OCI-LY7 (cell line): ENCODE measurements around the gene PMP22. TPM values are rescaled to one million over a fixed set of nuclear protein-coding genes. Genes with fewer than 3 reads are reported as not detected.

Experiments
- BruUV-seq: library from RNA; stranded (reverse); fragments of 400-500 nt; replicated peaks from 2 replicates; lab custom pipeline; 2021; lab: Mats Ljungman, UMichigan
- CTCF ChIA-PET: fragments of 300-600 bp; sonication (Branson Sonifier 250); formaldehyde crosslinking; loops from one replicate; lab custom pipeline; 2022; ENCODE audit warnings: antibody characterized with exemption; ENCODE audit not compliant: unreplicated experiment; lab: Charles Lee
- POLR2A ChIA-PET: fragments of 300-600 bp; sonication (Branson Sonifier 250); formaldehyde crosslinking; loops from one replicate; lab custom pipeline; 2022; ENCODE audit warnings: antibody characterized with exemption; lab: Charles Lee
- DNase-seq: peaks from one replicate; pipeline ENCODE4 v3.0.0-alpha.2; 2015; ENCODE audit warnings: low spot score
- H2AFZ ChIP-seq: fragments of 200-600 bp; sonication (generic), shearing (Covaris generic); 2 replicates; pipeline ENCODE4 v1.6.1; 2014; ENCODE audit warnings: mild to moderate bottlenecking, antibody characterized with exemption, low read length, moderate library complexity
- H3K27ac ChIP-seq: fragments of 200-600 bp; sonication (generic); 2 replicates; pipeline ENCODE4 v1.5.1; 2014; ENCODE audit warnings: mixed run types, low read depth, mild to moderate bottlenecking, moderate library complexity, low read length, inconsistent platforms; ENCODE audit not compliant: poor library complexity, severe bottlenecking
- H3K36me3 ChIP-seq: fragments of 200-600 bp; sonication (generic); 2 replicates; pipeline ENCODE4 v1.6.1; 2014; ENCODE audit warnings: mild to moderate bottlenecking, antibody characterized with exemption, low read length, moderate library complexity, mixed read lengths; ENCODE audit not compliant: insufficient read depth
- H3K4me1 ChIP-seq: fragments of 200-600 bp; sonication (generic); 2 replicates; pipeline ENCODE4 v1.5.1; 2014; ENCODE audit warnings: mild to moderate bottlenecking, low read length; ENCODE audit not compliant: insufficient read depth, poor library complexity, severe bottlenecking
- H3K4me2 ChIP-seq: fragments of 200-600 bp; sonication (generic); 2 replicates; pipeline ENCODE4 v1.6.1; 2014; ENCODE audit warnings: mild to moderate bottlenecking, low read length
- H3K4me3 ChIP-seq: fragments of 200-600 bp; sonication (generic); 2 replicates; pipeline ENCODE4 v1.5.1; 2014; ENCODE audit warnings: mild to moderate bottlenecking, low read depth, low read length; ENCODE audit not compliant: poor library complexity, severe bottlenecking
- H3K79me2 ChIP-seq: fragments of 200-600 bp; sonication (generic); 2 replicates; pipeline ENCODE4 v1.6.1; 2016; ENCODE audit warnings: low read depth, mild to moderate bottlenecking, low read length, moderate library complexity, mixed read lengths; ENCODE audit not compliant: insufficient read depth
- H3K9me2 ChIP-seq: fragments of 200-600 bp; sonication (generic); 2 replicates; pipeline ENCODE4 v1.6.1; 2016; ENCODE audit warnings: mild to moderate bottlenecking, low read length, mixed read lengths; ENCODE audit not compliant: insufficient read depth
- H3K9me3 ChIP-seq: fragments of 200-600 bp; sonication (generic); 2 replicates; pipeline ENCODE4 v1.6.1; 2014; ENCODE audit warnings: mild to moderate bottlenecking, mixed run types, low read length, mixed read lengths
- H4K20me1 ChIP-seq: fragments of 200-600 bp; sonication (generic); 2 replicates; pipeline ENCODE4 v1.6.1; 2014; ENCODE audit warnings: mild to moderate bottlenecking, antibody characterized with exemption, low read length, moderate library complexity, mixed read lengths; ENCODE audit not compliant: insufficient read depth
- CTCF ChIP-seq: fragments of 200-600 bp; sonication (generic); conservative IDR thresholded peaks from 2 replicates; pipeline ENCODE4 v1.5.1; 2014; ENCODE audit warnings: mild to moderate bottlenecking, antibody characterized with exemption, low read length, moderate library complexity, mixed read lengths
- EZH2phosphoT487 ChIP-seq: fragments of 200-600 bp; sonication (generic); IDR thresholded peaks from 2 replicates; pipeline ENCODE4 v1.6.1; 2018; ENCODE audit warnings: low read depth, borderline replicate concordance, mild to moderate bottlenecking, mixed run types, antibody characterized with exemption, low read length, moderate library complexity, mixed read lengths
- intact Hi-C: fragments of 100-400 bp; cut with micrococcal nuclease; formaldehyde crosslinking; loops from one replicate; pipeline ENCODE4 v1.10.0; 2022; ENCODE audit not compliant: unreplicated experiment
- total RNA-seq, 2 experiments: library from RNA; depleted of rRNA in 1 of 2; stranded (reverse); fragments of >200 nt in 1 of 2; shearing (Covaris generic) in 1 of 2; gene quantifications; 2 replicates each; pipeline ENCODE4 v1.2.3, GENCODE V29; 2014 to 2022

Gene PMP22
- total RNA-seq, 2 experiments from 2014 or later, result not detected

GRCh38 chr17:15278380-15278779, 13.3 kb upstream of the PMP22 start:
- H3K4me2 ChIP-seq, result no peak overlapping the region
- TF ChIP-seq CTCF, result no peak
- TF ChIP-seq EZH2phosphoT487, result no peak
- no peaks in the 10 kb centered on the region for H3K36me3 ChIP-seq

GRCh38 chr17:15274017-15274416, 8.9 kb upstream of the PMP22 start:
- H4K20me1 ChIP-seq, result no peaks in the 10 kb centered on the region; the same call in 1 of the 2 replicates
- no peaks in the 10 kb centered on the region for H3K79me2 ChIP-seq
- no peaks in the 10 kb centered on the region for H3K4me1 ChIP-seq
- H3K4me2 ChIP-seq, result no peak overlapping the region
- DNase-seq, result no peak
- H3K36me3 ChIP-seq, result no peaks in the 10 kb centered on the region
- no peak overlapping the region for H3K4me3 ChIP-seq
- BruUV-seq, result no TSS peak
- no peaks in the 10 kb centered on the region for H3K9me3 ChIP-seq
- no peak for TF ChIP-seq EZH2phosphoT487
- no peak for TF ChIP-seq CTCF
- intact Hi-C loops, result no loop called here
- POLR2A ChIA-PET, result no interaction called here
- no peaks in the 10 kb centered on the region for H3K9me2 ChIP-seq
- no peak overlapping the region for H3K27ac ChIP-seq
- CTCF ChIA-PET, result no interaction called here
- no peak overlapping the region for H2AFZ ChIP-seq

More at GRCh38 chr17:15278380-15278779, 13.3 kb upstream of the PMP22 start:
- intact Hi-C loops, result no loop called here
- no peaks in the 10 kb centered on the region for H3K4me1 ChIP-seq
- CTCF ChIA-PET, result no interaction called here
- no peak for DNase-seq
- no peaks in the 10 kb centered on the region for H3K9me3 ChIP-seq
- no peaks in the 10 kb centered on the region for H3K79me2 ChIP-seq
- no peaks in the 10 kb centered on the region for H3K9me2 ChIP-seq
- no TSS peak for BruUV-seq
- POLR2A ChIA-PET, result no interaction called here
- no peak overlapping the region for H3K27ac ChIP-seq
- no peaks in the 10 kb centered on the region; the same call in 1 of the 2 replicates for H4K20me1 ChIP-seq
- H3K4me3 ChIP-seq, result no peak overlapping the region
- H2AFZ ChIP-seq, result no peak overlapping the region

GRCh38 chr17:15273141-15273793, 8.1 kb upstream of the PMP22 start:
- Histone ChIP-seq H3K4me1 (no peaks in the 10 kb centered on the region), H3K4me3 (no peak overlapping the region), H4K20me1 (no peaks in the 10 kb centered on the region), H3K4me2 (no peak overlapping the region), H3K9me3 (no peaks in the 10 kb centered on the region), H3K79me2 (no peaks in the 10 kb centered on the region), H3K9me2 (no peaks in the 10 kb centered on the region), H2AFZ (no peak overlapping the region), H3K27ac (no peak overlapping the region), H3K36me3 (no peaks in the 10 kb centered on the region)
- ChIA-PET POLR2A (no interaction called here), CTCF (no interaction called here)
- intact Hi-C loops, result no loop called here
- DNase-seq, result no peak
- no TSS peak for BruUV-seq
- TF ChIP-seq EZH2phosphoT487, result no peak
- no peak for TF ChIP-seq CTCF
